NCI-H2171 treated with DMSO at 0.1 percent for 48 hours (cell line): ENCODE data around the gene TRAPPC12.
"Not testable (repeated sequence)": the region's sequence is repeated elsewhere in the genome, so short reads cannot be mapped to it uniquely, and the experiment has no call there.

ENCODE experiments used
- DNase-seq: peaks from one replicate; lab custom pipeline; 2025; lab: John Stamatoyannopoulos, UW

The TRAPPC12 gene

DNA sequence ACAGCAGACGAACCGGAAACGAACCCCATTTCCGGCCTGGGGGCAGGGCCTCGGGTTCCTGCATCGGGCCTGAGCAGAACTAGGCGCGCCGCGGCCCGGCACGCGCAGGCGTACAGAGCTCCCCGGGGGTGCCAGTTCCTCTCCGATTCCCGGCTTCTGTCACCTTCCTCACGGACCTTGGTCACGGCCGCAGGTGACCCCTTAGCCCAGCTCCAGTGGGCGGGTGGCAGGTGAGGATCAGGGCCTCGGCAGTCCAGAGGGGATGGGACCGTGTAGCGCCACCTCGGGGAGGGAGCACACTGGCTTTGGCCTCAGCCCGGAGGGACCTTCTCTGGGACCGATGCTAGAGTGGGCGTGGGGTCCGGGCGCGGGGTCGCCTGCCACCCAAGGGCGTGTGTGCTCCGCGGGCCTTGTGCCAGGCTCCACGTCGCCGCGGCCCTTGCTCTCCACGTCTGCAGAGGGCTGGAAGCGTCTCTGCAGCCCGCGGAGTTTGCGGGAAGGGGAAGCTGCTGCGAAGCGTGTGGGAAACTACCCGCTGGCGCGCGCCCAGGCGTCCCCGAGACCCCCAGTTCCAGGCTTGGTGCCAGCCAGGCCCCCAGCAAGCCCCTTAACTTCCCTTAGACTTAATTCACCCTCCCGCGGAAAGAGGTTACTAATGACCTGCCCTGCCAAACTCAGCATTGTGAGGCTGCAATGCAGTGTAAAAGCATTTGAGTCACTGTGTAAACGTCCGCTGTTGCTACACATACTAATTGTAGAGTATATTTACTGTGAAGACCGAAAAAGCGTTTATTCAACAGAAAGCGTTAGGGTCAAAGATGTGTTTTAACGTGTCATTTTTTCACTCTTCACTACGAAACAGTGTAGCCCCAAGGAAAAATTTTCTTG, at the start of gene TRAPPC12:
Gene TRAPPC12, plus strand, starts transcription at position 48 of the 888 bp plus-strand sequence. CDS start 7,930 bp downstream, outside the sequence.
- DNase-seq, result peak; percentile 98

DNA sequence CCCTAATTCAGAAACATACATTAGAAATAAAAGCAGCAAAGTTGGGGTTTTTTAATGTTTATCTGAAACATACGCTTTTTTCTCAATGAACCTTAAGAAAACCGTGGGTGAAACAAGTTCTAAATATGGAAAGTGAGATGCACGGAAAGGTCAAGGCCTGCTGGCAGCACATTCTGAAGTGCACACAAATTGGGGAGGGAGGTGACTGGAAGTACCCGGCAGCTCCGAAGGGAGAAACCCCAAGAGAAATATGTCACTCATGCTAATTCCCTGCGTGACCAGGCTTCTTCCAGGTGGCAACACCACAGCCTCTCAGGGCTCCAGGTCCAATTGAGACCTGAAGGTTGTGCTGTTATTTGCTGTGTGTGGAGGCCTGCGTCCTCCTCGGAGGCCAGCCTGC, 47.4 kb upstream of the TRAPPC12 start:
- DNase-seq, result no peak

DNA sequence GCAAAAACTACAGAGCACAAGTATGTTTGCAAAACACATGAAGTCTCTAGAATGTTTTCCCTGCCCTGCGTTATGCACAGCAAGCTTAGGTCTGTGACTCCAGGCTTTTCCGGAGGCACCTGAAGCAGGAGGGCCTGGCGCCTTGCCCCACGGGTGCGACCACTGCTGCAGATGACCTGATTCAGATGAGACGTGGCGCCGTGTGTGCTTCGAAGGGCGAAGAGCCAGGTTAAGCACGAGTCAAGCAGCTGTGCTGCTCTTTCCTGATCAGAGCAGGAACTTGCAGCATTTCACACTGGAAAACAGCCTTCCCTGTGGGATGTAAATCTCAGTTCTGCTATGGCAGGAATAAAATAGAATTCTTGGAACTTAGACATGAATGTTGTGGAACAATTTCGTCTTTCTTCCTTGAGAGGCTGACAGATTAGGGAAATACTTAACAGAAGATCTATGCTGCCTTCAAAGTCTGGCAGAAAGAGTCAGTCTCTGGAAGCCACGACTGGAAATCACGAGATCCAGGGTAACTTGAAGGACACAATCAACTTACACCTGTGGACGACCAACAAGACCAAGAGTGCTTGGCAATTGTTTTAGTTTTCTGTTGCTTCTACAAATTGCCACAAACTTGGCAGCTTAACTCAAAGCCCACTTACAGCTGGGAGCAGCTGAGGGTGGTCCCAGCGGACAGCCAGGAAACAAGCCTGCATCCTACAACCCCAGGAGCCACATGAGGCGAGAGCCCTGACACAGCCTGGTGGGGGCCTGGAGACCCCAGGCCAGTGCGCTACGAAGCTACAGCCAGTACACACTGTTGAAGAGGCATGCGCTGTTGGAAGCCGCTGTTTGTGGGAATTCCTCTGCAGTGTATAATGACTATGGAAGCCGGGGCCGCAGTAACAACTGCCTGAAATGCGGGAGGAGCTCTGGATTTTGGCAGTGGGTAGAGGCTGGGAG, 44.8 kb upstream of the TRAPPC12 start:
- no peak for DNase-seq

DNA sequence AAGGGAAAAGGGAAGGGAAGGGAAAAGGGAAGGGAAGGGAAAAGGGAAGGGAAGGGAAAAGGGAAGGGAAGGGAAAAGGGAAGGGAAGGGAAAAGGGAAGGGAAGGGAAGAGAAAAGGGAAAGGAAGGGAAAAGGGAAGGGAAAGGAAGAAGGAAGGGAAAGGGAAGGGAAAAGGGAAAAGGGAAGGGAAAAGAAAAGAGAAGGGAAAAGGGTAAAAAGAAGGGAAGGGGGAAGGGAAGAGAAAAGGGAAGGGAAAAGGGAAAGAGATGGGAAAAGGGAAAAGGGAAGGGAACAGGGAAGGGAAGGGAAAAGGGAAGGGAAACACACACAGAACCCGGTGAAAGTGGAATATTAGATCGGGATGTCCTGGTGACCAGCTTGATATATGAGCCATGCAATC, 42.6 kb upstream of the TRAPPC12 start:
- no peak for DNase-seq

DNA sequence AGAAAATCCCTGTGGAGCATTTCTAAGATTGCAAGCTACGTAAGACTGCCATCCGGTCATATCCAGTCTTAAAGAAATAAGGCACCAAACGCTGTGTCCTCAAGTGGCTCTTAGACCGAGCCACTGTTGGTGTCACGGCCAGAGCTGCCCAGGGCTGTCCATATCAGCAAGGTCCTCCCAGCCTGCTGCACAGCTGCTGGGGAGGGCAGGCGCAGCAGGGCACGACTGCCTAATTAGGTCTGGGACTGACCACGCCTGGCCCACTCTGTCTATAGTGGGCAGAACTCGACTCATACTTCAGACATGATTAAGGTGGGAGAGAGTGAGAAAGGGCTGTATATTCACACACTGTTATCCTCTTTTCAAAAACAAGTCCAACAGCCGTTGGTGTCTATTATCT, 41.2 kb upstream of the TRAPPC12 start:
- DNase-seq, result no peak

DNA sequence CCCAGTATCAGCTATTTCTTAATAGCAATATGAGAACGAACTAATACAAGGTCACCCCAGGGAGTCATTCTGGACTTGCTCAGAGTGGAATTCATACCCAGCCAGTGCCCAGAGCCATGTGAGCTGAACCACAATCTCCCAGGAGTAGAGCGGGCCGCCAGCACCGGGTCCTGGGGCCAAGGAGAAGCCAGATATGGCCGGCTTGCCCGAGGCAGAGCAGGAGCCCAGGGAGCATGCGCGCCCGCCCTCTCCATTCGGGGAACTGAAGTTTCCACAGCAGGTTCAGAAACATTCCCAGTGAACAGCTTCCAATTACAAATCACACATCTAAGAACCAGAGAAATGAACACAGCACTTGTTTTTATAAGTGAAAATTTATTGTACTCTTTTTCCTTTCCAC, 39.4 kb upstream of the TRAPPC12 start:
- DNase-seq, result no peak

DNA sequence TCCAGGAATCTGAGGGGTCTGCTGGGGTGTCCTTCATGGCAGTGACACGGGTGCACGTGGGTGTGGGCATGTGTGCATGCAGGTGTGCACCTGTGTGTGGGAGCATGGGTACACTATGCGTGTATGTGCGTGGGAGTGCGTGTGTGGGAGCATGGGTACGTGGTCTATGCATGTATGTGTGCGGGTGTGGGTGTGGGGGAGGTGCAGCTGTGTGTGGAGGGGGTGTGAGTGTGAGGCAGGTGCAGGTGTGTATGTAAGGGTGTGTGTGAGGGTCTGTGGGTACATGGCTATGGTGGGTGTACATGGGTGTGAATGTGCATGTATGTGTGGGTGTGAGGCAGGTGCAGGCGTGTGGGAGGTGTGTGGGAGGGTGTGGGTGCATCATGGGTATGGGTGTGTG, 38.2 kb upstream of the TRAPPC12 start:
- no peak for DNase-seq

DNA sequence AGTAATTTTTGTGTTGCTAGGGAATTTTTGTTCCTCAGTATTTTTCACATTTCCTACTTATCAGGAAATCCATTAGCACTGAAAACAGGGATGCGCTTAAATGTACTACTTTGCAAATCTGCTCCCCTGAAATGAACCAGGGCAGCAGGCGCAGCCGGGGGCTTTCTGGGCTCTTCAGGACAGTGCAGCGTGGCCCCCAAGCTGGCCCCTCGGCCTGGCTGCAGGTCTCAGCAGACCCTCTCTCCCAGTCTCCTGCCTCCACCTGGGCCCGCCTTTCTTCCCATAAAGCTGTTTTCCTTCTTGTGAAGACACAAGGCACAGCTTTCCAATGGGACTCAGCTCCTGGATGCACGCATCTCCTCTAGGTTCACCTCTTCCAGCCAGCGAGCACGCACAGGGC, 37.2 kb upstream of the TRAPPC12 start:
- DNase-seq, result no peak

DNA sequence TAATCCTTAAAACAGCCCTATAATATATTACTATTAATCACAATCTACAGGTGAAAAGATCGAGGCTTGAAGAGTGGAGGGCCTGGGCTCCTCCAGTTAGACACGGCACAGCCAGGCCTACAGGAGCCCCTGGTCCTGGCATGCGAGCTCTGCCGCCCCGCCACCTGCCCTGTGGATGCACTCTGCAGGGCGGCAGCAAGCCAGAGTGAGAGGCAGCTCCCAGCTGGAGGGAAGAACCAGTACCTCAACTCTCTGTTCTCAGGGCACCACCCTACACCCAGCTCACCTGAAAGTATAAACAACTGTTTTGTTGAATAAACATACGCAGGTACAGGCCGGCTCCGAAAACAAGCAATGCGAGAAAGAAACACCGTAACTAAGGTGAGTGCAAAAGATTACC, 36.5 kb upstream of the TRAPPC12 start:
- DNase-seq, result no peak

DNA sequence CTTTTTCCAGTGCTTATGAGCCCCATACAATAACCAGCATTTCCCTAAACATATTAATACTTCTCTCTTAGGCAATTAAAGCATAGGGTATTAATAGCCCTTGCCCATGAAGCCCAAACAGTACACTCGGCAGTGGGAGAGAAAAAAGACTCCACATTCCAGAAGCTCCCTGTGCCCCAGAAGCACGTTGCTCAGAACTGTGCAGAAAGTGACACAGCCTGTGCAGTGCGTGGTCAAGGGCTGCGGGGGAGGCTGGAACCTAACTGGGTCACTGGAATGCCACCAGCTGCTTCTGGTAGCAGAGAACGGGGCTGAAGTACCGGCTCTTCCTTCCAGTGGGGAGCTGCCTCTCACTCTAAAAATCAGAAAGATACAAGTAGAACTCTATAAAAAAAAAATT, 34.6 kb upstream of the TRAPPC12 start:
- DNase-seq, result no peak

DNA sequence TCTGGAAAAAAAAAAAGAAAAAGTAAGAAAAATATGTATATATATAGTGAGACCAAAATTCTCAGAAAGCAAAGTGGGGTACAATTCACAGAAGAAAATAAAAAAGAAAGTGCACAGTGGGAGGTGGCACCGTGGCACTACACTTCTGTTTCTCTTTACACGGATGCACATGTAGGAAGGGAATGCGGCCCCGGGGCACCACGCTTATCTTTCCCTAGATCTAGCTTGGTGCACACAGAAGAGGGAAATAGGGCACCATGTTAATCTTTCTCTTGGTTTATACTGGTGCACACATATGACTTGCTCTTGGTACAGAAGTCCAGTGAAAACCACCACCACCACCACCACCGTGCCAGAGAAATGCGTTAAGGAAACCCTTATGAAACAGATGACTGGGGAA, 33.9 kb upstream of the TRAPPC12 start:
- no peak for DNase-seq

DNA sequence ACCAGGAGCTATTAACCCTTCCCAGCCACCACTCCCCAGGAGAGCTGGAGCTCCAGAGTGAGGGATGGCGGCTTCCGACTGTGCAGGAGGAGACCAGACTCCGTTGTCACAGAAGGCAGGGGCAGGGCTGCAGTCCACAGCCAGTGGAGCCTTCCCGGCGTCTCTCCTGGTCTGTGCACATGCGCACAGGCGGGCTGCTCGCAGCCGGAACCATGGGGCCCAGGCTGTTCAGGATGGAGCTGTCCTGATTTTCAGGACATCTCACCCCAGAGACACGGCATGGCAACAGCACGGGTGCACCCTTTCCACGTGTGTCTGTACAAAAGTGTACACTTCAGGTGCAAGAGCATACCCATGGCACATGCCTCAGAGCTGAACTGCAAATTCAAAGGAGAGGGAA, 30.7 kb upstream of the TRAPPC12 start:
- no peak for DNase-seq

DNA sequence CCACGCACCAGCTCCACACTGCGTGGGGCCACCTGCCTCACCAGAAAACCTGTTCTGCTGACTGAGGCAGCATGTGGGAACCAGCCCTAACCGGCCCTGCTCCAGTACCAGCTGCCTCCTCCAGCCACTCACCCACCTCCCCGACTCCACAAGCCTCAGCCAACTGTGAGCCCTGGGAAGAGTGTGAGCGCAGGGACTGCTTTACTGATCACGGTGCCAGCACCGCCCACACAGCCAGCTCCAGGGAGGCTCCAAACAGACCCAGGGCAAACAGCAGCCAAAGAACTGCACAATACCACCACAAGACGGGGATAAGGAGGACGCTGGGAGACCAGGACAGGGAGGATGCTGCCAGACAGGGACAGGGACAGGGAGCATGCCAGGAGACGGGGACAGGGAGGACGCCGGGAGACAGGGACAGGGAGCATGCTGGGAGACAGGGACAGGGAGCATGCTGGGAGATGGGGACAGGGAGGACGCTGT, 30.2 kb upstream of the TRAPPC12 start:
- peak; percentile 65 for DNase-seq

DNA sequence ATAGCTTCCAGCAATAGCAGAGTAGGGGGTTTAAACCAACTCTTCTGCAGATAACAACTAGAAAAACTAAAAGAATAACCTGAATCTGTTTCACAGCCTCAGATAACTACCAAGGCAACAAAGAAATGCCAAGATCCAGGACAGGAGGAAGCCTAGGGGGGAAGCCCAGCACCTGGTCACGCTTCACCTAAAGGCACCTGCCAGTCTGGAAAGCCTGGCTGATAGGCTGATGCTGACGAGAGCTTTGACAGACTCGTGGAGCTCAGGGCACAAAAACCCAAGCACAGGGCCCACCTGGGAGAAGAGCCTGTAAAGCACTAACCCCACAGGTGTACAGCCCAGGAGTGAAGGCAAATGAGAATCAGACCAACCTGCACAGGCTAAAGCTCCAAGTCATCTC, 24.5 kb upstream of the TRAPPC12 start:
- no peak for DNase-seq

DNA sequence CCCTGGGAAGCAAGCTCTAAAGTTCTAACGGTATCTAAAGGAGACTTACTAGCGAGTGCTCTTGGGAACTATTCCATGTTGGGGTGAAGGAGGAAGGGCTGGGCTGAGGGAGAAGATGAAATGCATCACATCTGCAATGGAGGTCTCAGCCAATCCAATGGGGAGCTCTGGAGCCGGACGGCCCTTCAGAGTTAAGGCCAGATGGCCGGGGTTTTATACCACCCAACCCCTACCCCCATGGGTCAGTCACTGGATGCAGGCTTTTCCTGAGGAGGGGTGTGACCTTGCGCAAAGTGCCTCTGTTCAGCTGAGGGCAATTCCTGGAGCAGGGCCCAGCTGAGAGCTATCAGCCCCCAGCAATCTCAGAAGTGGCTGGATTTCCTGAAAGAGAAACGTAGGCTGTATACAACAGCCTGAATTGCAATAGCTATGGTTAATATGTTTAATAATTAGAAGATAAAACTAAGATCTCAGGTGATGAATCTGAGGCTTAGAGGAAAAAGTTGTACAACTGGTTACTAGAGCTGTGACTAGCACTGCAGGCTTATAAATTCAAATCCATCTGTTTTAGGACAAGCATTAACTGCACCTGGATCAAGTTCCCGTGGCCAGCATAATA, 23.4 kb upstream of the TRAPPC12 start:
- no peak for DNase-seq

DNA sequence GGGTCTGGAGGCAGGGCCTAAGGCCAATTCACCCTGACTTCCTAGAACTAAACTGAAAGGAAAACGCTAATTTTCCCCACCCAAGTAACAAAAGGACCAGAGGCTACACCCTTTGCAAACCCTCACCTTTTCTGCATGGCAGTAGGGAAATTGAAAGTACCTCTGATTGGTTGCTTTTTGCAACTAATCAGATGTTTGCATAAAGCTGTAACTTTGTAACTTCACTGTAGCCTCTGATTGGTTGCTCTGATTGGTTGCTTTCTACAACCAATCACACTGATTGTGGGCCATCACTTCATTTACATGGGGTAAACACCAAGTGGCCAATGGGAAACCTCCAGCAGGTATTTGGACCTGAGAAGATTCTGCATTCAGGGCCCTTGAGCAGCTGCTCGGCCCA, 22.7 kb upstream of the TRAPPC12 start:
- no peak for DNase-seq

DNA sequence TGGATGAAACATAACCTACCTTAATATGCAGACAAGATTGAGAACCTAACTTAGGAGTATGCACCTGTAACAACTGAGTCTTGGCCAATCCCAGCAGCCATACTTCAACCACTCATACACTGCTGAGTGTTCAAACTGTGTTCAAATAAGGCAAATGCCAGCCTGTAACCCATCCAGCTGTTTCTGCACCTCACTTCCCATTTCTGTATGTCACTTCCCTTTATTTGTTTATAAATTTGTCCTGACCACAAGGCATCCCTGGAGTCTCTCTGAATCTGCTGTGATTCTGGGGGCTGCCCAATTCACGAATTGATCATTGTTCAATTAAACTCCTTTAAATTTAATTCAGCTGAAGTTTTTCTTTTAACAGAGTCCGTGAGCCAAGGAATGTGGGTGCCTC, 22.0 kb upstream of the TRAPPC12 start:
- not testable (repeated sequence) for DNase-seq

DNA sequence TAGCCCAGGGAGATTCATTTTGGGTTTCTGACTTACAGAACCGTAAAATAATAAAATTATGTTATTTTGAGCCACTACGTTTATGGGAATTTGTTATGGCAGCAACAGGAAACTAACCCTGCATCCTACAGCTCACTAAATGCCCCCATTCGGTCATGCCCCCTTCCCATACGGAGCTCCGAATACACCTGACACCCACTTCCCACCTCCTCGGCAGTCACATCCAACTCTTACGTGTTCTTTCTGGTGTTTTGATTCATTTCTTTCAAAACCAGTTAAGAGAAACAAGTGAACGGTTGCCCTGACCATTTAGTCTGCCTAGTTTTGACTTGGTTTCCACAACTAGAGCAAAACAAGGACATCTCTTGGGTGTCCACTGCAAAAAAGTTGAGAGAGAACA, 21.6 kb upstream of the TRAPPC12 start:
- DNase-seq, result no peak

DNA sequence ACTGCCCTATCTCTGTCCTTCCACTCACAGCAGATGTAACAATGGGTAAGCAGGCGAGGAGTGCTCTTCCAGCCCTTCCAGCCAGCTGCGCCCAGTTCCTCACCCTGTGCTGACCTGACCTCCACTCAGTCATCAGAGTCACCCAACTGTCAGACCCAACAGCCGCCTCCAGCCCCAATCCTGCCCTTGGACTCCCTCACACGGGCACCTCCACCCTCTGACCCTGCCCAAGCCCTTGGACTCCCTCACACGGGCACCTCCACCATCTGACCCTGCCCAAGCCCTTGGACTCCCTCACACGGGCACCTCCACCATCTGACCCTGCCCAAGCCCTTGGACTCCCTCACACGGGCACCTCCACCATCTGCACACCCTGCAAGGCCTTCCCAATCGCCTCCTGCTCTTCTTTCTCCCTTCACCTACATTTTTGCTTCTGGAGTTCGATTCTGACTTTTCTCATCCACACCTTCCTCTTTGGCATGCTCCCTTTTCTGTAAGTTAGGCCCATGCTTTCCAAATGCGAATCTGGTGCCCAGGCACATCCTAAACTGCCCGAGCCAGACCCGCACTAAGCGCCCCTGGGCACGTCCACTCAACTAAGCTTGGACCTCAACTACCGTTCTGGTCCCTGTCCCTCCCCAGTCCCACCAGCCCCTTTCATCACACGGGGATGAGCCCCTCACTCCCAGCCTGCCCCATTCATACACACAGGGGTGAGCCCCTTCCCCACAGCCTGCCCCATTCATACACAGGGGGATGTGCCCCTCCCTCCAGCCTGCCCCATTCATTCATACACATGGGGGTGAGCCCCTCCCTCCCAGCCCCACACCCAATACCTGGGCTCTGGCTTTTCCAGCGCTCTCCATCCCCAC, 17.7 kb upstream of the TRAPPC12 start:
- no peak for DNase-seq

DNA sequence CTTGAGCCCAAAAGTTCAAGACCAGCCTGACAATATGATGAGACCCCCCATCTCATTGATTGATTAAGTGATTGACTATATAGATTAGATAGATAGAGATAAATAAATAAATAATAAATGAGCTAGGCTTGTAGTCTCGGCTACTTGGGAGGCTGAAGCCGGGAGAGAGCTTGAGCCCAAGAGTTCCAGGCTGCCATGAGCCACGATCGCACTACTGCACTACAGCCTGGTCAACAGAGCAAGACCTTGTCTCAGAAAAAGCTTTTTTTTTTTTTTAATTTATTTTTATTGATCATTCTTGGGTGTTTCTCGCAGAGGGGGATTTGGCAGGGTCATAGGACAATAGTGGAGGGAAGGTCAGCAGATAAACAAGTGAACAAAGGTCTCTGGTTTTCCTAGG, 14.3 kb upstream of the TRAPPC12 start:
- DNase-seq, result no peak

DNA sequence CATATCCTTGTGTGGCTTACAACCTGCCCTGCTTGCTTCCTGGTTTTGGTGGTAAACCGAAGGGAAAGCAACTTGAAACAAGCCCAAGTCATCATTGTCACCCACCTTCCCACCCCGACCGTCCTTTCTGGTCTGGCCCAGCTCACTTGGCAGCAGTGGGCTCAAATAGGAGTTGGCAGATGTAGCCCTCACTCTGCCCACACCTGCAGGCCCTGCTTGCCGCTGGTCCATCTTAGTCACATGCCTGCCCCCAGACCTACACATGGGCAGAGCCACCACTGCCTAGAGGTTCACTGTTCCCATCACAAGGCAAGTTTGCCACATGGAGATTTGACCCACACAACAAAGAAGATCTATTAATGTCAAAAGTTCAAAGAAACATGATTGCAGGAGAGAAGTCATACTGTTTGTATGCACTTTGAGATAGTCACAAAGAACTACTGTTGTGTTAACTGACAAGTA, 11.2 kb upstream of the TRAPPC12 start:
- no peak for DNase-seq
